DMS 273 treated with DMSO at 0.1 percent for 48 hours (cell line): ENCODE measurements around the gene HNRNPA1.
"Not testable (repeated sequence)": the region's sequence is repeated elsewhere in the genome, so short reads cannot be mapped to it uniquely, and the experiment has no call there.

ENCODE experiments used
- DNase-seq: peaks from one replicate; lab custom pipeline; 2025; lab: John Stamatoyannopoulos, UW

Gene HNRNPA1

DNA sequence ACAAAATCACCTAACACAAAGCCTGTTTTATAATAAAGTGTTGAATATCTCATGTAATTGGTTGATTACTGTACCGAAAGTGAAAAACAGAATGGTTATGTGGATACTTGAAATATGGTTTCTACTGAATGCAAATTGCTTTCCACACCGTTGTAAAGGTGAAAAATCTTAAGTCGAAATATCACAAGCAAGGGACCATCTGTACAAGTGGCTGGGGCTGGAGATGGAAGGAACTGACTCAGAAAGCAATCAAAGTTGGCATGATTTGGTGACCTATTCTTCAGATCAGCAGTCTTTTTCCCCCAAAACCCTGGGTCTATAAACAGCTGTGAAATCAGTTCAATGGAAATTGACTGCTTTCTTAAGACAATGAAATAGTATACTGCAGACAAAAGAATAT lies 4.2 kb upstream of the HNRNPA1 start:
- no peak for DNase-seq

DNA sequence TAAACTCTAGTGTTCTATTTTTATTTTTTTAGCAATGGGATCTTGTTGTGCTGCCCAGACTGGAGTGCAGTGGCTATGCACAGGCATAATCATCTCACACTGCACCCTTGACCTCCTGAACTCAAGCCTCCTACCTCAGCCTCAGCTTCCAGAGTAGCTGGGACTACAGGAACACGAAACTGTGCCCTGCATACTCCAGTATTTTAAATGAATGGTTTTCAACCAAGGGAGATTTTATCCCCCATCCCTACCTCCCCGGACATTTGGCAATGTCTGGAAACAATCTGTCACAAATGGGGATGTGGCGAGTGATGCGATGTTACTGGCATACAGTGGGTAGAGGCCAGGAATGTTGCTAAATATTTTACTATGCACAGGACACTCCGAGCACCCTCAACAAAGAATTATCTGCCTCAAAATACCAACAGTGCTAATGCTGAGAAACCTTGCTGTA lies 2.7 kb upstream of the HNRNPA1 start:
- DNase-seq = no peak

GRCh38 chr12:54279227-54279631 lies 1.3 kb upstream of the HNRNPA1 start:
- no peak for DNase-seq

DNA sequence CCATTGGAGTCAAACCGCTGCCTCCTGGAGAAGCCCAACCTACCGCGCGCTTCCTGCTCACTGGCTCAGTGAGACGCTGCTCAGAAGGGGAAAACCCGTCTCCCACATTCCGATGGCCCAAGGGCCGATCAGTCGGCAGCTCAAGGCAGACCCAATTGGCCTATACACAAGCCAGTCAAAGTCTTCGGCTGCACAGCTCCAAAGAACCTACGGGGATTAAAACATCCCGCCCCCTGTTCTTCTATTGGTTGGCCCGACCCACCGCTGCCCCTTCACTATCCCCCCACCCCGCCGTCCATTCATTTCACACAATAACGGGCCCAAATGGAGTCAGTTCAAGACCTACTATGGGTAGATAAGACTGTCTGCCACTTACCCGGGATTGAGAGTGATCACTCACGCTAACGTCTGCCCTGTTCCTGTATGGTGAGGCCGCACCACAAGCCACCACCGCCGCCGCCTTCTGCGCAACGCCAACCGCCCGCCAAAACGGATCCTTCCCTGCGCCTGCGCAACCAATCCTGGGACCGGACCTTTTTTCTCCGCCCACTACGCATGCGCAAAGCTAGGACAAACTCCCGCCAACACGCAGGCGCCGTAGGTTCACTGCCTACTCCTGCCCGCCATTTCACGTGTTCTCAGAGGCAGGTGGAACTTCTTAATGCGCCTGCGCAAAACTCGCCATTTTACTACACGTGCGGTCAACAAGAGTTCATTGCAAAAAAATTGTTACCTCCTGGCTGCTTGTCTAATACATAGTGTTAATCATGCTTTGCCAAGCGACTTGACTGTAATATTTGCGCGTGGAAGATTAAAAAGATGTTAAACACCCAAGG lies 676 bp upstream of the HNRNPA1 start, which contains the start of gene CBX5:
Gene CBX5 (minus strand): TSS at position 491 of the 836 bp plus-strand sequence. CDS start 22,472 bp downstream, outside the sequence.
- DNase-seq = peak; percentile 93

DNA sequence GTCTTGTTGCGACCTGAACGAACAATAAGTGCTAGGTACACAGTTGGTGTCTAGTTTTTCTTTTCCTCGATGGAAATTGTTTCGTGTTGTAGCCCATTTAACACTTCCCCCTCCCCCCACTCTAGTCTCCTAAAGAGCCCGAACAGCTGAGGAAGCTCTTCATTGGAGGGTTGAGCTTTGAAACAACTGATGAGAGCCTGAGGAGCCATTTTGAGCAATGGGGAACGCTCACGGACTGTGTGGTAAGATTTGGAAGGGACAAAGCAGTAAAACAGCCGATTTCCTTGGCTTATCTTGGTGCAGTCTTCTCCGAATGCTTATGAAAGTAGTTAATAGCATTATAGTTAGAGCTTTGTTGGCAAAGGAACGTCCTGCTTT lies 724 bp downstream of the HNRNPA1 start:
- DNase-seq = not testable (repeated sequence)

- not testable (repeated sequence) for DNase-seq
Observed at GRCh38 chr12:54281694-54282093, 1.2 kb downstream of the HNRNPA1 start.

- DNase-seq = no peak
Observed at GRCh38 chr12:54282949-54283593, 2.5 kb downstream of the HNRNPA1 start.

DNA sequence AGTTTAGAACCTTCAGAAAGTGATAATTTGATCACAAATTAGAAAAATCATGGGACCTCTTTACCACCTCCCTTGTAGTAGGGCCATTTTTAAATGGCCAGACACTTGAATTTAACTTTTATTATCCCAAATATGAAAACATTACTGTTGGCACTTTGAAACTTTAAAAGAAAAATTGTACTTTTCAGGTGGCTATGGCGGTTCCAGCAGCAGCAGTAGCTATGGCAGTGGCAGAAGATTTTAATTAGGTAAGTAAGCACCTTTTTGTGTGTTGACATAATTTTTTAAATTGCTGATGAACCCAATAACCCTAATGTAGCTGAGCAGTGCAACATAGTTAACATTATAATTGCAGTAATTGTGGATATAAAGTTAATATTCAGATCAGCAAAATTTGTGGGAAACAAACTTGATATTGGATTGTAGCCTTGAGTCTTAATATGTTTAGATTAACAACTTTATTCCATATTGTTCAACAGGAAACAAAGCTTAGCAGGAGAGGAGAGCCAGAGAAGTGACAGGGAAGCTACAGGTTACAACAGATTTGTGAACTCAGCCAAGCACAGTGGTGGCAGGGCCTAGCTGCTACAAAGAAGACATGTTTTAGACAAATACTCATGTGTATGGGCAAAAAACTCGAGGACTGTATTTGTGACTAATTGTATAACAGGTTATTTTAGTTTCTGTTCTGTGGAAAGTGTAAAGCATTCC lies 3.7 kb downstream of the HNRNPA1 start:
- DNase-seq = not testable (repeated sequence)

DNA sequence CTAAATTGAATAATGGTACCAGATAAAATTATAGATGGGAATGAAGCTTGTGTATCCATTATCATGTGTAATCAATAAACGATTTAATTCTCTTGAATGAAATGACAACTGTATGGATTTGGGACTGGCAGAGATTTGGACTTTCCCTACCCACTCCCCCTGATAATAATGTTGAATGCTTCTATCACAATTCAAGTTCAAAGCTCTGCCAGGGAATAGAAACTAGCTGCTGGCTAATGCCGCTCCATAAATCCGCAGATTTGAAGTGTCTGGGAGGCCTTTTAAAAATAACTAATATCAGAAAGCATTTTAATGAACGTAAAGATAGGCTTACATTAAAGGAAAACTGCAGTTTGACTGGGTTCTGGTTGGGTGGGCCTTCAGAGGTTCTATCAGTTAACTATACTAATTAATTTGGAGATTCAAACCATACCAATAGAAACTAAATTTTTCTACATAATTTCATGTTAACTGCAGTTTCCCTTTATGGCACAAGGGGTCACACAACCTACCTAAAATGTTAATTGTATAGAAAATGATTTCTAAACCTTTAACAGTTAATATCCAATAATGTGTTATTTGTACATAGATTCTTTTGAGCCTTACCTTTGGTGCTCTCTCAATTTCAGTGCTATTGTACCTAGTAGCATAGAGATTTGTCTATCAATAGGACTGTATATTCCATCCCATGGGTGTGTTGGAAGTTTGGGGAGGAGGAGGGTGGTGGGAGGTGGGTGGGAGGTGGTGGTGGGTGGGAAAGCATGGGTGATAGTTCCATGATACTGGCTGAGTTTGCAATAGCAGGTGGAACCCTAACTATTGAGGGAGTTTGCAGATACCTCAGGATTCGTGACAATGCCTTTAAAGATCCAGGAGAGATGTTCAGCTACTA lies 4.9 kb downstream of the HNRNPA1 start:
- DNase-seq = no peak

GRCh38 chr12:54286042-54287030 lies 5.8 kb downstream of the HNRNPA1 start:
- DNase-seq = no peak

DNA sequence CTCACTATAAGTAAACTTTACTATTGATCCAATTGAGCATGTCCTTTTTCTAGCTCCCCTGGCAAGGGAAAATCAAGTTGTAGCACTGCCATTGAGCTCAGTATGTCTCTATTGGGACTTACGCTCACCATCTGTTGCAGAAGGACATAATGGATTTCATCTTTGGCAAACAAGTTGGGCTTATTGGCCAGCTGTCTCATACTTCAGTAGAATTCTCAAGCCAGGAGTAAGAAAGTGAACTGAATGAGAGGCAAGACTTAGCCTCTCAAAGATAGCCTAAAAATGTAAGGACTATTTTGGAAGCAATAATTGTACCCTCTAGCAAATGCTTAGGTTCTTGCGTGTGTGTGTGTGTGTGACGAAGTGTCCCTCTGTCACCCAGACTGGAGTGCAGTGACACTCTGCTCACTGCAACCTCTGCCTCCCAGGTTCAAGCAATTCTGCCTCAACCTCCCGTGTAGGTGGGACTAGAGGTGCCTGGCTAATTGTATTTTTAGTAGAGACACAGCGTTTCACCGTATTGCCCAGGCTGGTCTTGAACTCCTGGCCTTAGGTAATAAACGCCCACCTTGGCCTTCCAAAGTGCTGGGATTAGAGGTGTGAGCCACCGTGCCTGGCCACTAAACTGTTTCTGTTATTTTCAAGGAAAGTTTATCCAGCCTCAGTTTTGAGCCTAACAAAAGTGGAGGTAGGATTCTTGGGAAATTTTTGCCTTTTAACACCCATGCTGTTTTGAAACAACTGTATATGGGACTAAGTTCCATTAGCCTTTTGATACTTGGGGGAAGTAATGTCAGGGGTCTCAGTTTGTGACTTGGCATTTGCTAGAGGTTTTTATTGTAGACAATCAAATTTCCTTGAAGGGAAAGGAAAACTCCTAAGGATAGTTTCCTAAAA lies 7.0 kb downstream of the HNRNPA1 start:
- DNase-seq = peak; percentile 63

DNA sequence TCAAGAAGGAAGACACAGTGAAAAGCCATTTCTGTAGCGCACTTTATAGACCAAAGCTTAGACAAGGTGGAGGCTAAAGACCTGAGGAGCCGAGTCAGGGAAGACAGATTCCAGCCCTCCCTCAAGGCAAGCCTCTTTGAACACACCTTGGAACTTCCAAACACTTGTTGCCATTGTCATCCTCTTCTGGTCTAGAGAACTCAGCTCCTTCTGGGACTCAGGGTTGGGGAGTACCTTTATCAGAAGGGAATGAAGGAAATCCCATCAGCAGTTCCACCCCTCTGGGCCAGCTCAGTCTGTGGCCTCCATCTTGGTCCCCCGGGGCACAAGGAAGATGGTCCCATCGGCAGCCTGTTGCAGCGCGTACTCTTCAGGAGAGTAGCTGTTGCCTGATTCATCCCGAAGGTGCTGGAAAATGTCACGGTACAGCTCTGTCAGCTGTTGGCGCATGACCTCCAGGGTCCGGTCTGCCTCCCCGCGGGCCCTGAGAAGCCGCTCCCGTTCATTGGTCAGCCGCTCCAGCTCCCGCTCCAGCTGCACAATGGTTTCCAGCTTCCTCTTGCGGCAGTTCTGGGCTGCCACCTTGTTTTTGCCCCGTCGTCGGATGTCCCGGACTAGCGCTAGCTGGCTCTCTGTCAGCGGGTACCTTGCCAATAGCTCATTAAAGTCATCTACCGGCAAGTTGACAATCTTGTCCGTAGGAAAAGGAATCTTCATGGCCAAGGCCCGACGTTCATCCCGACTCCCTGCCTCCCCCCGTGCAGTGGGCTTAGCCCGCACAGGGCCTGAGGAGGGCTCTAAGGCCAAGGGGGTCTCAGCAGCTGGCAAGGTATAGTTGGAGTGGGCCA lies 11.8 kb downstream of the HNRNPA1 start:
- DNase-seq = no peak

DNA sequence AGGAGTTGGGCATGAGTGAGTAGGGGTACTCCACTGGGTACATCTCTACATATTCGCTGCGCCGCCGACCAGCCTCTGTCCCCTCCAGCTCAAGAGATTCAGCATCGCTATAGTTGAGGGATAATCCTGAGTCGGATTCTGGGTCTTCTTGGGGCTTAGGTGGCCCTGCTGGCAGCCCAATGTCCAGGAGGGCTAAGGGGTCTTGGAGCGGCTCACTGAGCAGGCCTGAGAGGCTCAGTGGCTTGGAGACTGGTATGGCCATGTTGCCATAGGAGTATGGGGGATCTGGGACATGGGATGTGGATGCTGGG lies 12.4 kb downstream of the HNRNPA1 start:
- DNase-seq = no peak

GRCh38 chr12:54294152-54294952 lies 13.8 kb downstream of the HNRNPA1 start:
- no peak for DNase-seq

DNA sequence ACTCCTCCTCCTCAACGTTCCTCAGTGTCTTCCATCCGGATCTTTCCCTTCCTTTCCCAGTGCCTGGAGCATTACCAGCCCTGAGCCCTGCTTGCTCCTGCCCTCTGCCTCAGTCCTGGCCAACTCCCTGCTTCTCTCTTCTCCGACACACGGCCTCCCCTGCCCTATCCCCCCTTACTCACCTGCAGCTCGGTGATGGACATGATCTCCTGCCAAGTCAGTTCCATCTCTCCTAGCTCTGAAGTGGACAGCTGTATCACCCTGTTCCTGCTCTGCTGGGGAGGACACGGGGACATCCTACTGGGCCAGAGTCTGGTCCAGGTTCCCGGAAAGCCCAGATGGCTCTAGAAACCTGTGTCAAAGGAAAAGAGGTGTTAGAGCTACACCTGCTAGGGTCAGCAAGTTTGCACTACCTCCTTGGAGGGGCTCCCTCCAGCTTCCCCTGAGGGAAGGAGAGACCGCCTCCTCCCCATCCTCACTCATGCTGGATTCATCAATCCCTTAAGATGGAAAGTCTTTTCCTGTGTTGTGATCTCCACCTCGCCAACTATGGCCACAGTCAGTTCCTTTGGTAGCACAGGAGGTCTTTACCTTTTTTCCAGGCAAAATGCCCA lies 14.5 kb downstream of the HNRNPA1 start:
- DNase-seq = no peak

DNA sequence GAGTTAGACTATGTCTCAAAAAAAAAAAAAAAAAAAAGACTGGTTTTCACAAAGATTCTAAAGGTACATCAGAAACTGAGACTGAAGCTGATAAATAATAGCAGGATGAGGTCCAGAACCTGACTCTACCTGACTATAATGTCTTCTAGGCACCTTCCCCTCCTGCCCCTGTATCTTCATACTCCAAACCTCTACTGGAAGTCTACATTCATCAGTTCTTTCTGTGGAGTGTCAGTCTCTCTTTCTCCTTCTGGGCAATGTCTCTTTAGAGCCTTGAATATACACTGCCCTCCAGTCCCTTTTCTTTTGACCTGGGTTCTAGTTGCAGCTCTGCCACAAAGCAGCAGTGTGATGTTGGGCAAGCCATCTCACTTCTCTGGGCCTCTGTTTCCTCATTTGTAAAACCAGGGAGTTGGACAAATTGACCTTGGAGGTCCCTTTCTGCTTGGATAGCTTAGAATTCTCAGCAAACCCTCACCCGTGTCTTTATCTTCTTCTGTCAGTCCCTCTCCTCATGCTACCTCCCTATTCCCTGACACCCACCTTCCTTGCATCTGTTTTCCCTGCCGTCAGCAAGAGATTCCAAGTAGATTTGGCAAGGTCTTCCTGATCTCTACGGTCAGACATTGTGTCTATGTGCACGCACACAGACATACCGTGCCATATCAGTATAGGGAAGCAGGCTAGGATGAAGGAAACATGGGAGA lies 16.0 kb downstream of the HNRNPA1 start:
- no peak for DNase-seq

DNA sequence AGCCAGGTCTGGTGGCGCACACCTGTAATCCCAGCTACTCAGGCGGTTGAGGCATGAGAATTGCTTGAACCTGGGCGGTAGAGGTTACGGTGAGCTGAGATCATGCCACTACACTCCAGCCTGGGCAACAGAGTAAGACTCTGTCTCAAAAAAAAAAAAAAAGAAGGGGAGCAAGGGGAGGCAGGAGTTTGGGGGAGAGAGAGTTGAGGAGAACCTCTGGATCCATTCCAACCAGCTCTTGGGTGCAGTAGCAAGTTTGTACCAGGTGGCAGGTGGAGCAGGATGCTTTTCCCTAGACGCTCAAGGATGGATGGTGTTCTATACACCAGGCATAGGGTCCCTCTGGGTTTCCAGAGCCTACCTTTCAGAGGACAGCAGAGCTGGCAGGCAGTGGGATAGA lies 18.4 kb downstream of the HNRNPA1 start:
- no peak for DNase-seq
